ENCODE data around the gene USP6NL. TPM values are rescaled to one million over a fixed set of nuclear protein-coding genes. Genes with fewer than 3 reads are reported as not detected.
A peak's percentile ranks its signal among the peaks of the same experiment; 100 is the strongest.

USP6NL gene
- total RNA-seq, 2 donors from 2014 or later, result 13.9 to 28.4 TPM

DNA sequence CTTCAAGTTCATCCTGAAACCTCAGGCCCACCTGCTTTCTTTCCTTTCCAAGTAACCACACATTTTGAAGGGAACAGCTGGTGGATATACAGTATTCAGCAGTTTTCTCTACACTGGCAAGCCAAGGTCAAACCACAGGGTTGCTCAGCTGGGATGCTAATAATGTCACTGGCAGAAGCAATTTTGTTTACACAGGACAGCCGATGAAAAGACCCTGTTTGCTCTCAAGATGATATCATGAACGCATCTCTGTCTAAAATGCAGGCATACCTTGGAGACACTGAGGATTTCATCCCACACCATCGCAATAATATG, 186.2 kb downstream of the USP6NL start:
- no peaks in the 10 kb centered on the region for H3K9me3 ChIP-seq
- intact Hi-C loops (cut with DNase I), result no loop called here
- no peak for DNase-seq (ENCODE audit: low spot score)
- H3K4me1 ChIP-seq (replicated peaks), result no peaks in the 10 kb centered on the region
- TF ChIP-seq POLR2AphosphoS5 (IDR thresholded peaks at IDR 0.05), result no peak
- WGBS, result 52% methylated on average over 3 of the region's 3 CpGs
- H3K27ac ChIP-seq, result no peak overlapping the region
- H3K27me3 ChIP-seq (replicated peaks; ENCODE audit: insufficient read depth), result no peaks in the 10 kb centered on the region
- H3K36me3 ChIP-seq, result no peaks in the 10 kb centered on the region
- no peak overlapping the region for H3K4me3 ChIP-seq

DNA sequence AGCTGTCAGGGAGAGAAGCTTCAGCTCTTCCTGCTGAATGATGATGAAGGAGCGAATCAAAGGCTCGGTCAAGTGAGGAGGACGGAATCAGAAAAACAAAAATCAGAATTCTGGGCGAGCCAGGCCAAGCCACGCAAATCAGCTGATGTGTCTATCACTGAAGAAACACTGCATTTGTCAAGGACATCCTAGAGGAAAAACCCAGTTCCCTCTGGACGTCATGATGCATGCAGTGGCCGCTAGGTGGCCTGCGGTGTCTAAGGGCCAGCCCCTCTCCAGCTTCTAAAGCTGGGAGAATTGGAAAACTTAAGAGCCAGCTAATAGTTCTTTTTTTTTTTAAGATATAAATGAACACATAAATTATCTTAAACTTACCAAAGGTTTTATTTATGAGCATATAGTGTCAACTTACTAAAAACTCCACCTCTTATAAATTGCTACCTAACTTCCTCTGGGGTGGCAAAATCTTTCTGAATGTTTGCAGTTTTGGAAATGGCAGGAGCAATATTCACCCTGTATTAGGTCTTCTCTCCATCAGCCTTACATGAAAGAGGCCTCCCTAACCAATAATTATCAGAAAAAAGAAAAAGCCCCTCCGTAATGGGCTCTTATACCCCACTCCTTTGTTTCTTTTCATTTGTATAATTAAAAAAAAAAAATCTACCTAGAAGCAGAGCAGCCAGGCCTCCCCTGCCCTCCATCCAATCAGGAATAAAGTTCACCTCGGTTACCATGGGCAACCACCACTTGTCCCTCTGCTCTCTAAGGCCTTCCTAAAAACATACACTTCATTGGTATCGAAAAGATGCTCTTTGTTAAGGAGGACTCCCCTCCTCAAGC, 186.8 kb downstream of the USP6NL start:
- no peak overlapping the region for H3K27ac ChIP-seq
- no peak overlapping the region for H3K4me3 ChIP-seq
- no peaks in the 10 kb centered on the region for H3K36me3 ChIP-seq
- H3K4me1 ChIP-seq (replicated peaks), result no peaks in the 10 kb centered on the region
- intact Hi-C loops (cut with DNase I), result no loop called here
- H3K9me3 ChIP-seq, result no peaks in the 10 kb centered on the region
- no peaks in the 10 kb centered on the region for H3K27me3 ChIP-seq (replicated peaks; ENCODE audit: insufficient read depth)
- DNase-seq (ENCODE audit: low spot score), result no peak
- TF ChIP-seq POLR2AphosphoS5 (IDR thresholded peaks at IDR 0.05) (no peak), POLR2A (IDR thresholded peaks at IDR 0.05) (no peak)
- TF ChIP-seq, protein P1, sequence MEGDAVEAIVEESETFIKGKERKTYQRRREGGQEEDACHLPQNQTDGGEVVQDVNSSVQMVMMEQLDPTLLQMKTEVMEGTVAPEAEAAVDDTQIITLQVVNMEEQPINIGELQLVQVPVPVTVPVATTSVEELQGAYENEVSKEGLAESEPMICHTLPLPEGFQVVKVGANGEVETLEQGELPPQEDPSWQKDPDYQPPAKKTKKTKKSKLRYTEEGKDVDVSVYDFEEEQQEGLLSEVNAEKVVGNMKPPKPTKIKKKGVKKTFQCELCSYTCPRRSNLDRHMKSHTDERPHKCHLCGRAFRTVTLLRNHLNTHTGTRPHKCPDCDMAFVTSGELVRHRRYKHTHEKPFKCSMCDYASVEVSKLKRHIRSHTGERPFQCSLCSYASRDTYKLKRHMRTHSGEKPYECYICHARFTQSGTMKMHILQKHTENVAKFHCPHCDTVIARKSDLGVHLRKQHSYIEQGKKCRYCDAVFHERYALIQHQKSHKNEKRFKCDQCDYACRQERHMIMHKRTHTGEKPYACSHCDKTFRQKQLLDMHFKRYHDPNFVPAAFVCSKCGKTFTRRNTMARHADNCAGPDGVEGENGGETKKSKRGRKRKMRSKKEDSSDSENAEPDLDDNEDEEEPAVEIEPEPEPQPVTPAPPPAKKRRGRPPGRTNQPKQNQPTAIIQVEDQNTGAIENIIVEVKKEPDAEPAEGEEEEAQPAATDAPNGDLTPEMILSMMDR (IDR thresholded peaks at IDR 0.05), result peak in 3 of 4 experiments; percentile 49 to 57 (median 52)
- WGBS, result 53% methylated on average over 11 of the region's 11 CpGs

DNA sequence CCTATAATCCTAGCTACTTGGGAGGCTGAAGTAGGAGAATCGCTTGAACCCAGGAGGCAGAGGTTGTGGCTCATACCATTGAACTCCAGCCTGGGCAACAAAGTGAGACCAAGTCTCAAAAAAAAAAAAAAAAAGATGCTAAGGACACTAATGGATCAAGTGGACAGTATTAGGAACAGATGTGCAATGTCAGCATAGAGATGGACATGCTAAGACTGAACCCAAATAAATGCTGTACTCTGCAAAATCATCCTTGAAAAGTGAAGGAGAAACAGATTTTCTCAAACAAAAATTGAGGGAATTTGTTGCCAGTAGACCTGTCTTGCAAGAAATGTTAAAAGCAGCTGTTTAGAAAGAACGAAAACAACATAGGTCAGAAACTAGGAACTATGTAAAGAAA, 194.5 kb downstream of the USP6NL start:
- H3K4me1 ChIP-seq (replicated peaks), result no peaks in the 10 kb centered on the region
- H3K27ac ChIP-seq, result no peak overlapping the region
- 83% methylated on average over 2 of the region's 2 CpGs for WGBS
- DNase-seq (ENCODE audit: low spot score), result no peak
- TF ChIP-seq, protein P1 (IDR thresholded peaks at IDR 0.05), result no peak
- TF ChIP-seq POLR2A (IDR thresholded peaks at IDR 0.05), result no peak
- no peak for TF ChIP-seq POLR2AphosphoS5 (IDR thresholded peaks at IDR 0.05)
- no peaks in the 10 kb centered on the region for H3K27me3 ChIP-seq (replicated peaks; ENCODE audit: insufficient read depth)
- no peak overlapping the region for H3K4me3 ChIP-seq
- no peaks in the 10 kb centered on the region for H3K36me3 ChIP-seq
- intact Hi-C loops (cut with DNase I), result no loop called here
- no peaks in the 10 kb centered on the region for H3K9me3 ChIP-seq

DNA sequence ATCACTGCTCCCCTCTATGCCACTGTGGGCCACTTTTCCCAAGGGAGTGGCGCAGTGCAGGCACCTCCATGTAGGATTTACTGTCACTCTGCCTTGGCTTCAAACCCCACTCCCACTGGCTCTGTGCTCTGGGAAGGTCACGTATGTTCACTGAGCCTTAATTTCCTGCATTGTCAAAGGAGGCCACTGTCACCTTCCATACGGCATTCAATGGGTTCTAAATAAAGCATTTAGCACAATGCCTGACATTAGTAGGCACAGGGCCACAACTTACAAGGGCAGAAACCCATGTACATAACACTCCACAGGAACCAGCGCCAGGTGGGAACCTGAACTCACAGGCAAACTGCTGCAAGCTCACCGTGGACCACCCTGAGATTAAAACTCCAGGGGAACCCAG, 196.4 kb downstream of the USP6NL start:
- intact Hi-C loops (cut with DNase I), result no loop called here
- H3K9me3 ChIP-seq, result no peaks in the 10 kb centered on the region
- no peaks in the 10 kb centered on the region for H3K36me3 ChIP-seq
- TF ChIP-seq POLR2AphosphoS5 (IDR thresholded peaks at IDR 0.05), result no peak
- TF ChIP-seq, protein P1 (IDR thresholded peaks at IDR 0.05), result no peak
- no peak for TF ChIP-seq POLR2A (IDR thresholded peaks at IDR 0.05)
- H3K4me3 ChIP-seq, result no peak overlapping the region
- DNase-seq (ENCODE audit: low spot score), result no peak
- H3K27ac ChIP-seq, result no peak overlapping the region
- no peaks in the 10 kb centered on the region for H3K4me1 ChIP-seq (replicated peaks)
- WGBS, result 72% methylated on average over 5 of the region's 5 CpGs
- no peaks in the 10 kb centered on the region for H3K27me3 ChIP-seq (replicated peaks; ENCODE audit: insufficient read depth)

GRCh38 chr10:11414314-11415038, 197.0 kb downstream of the USP6NL start:
- TF ChIP-seq POLR2A (IDR thresholded peaks at IDR 0.05), result no peak
- TF ChIP-seq, protein P1 (IDR thresholded peaks at IDR 0.05), result no peak
- TF ChIP-seq POLR2AphosphoS5 (IDR thresholded peaks at IDR 0.05), result no peak
- Histone ChIP-seq H3K4me1 (replicated peaks) (no peaks in the 10 kb centered on the region), H3K9me3 (no peaks in the 10 kb centered on the region), H3K27me3 (replicated peaks; ENCODE audit: insufficient read depth) (no peaks in the 10 kb centered on the region), H3K27ac (no peak overlapping the region), H3K4me3 (no peak overlapping the region), H3K36me3 (no peaks in the 10 kb centered on the region)
- no peak for DNase-seq (ENCODE audit: low spot score)
- WGBS, result 40% methylated on average over 7 of the region's 7 CpGs
- intact Hi-C loops (cut with DNase I), result no loop called here
